Activated T-cell treated with anti-CD3 and anti-CD28 coated beads, Interleukin-2, amount 50 U/mL, for 24 hours (primary cell): ENCODE results near the gene PCDHGB4.
"Not testable (repeated sequence)": the region's sequence is repeated elsewhere in the genome, so short reads cannot be mapped to it uniquely, and the experiment has no call there.

Experiments used
- DNase-seq: peaks from one replicate; pipeline ENCODE4 v3.0.0-alpha.2; 2020
- H3K27ac Mint-ChIP-seq: 2 replicates; pipeline ENCODE4 v1.8.0; 2020; ENCODE audit warnings: mild to moderate bottlenecking, mixed read lengths
- H3K27me3 Mint-ChIP-seq: 2 replicates; pipeline ENCODE4 v1.8.0; 2020; ENCODE audit warnings: mixed read lengths
- H3K36me3 Mint-ChIP-seq: 2 replicates; pipeline ENCODE4 v1.8.0; 2020; ENCODE audit warnings: low read depth, mixed read lengths
- H3K4me1 Mint-ChIP-seq: 2 replicates; pipeline ENCODE4 v1.8.0; 2020; ENCODE audit warnings: low read depth, mixed read lengths
- H3K4me3 Mint-ChIP-seq: 2 replicates; pipeline ENCODE4 v1.8.0; 2020; ENCODE audit warnings: mild to moderate bottlenecking, moderate library complexity, mixed read lengths
- H3K9me3 Mint-ChIP-seq: 2 replicates; pipeline ENCODE4 v1.8.0; 2020; ENCODE audit warnings: mixed read lengths

The PCDHGB4 gene

DNA sequence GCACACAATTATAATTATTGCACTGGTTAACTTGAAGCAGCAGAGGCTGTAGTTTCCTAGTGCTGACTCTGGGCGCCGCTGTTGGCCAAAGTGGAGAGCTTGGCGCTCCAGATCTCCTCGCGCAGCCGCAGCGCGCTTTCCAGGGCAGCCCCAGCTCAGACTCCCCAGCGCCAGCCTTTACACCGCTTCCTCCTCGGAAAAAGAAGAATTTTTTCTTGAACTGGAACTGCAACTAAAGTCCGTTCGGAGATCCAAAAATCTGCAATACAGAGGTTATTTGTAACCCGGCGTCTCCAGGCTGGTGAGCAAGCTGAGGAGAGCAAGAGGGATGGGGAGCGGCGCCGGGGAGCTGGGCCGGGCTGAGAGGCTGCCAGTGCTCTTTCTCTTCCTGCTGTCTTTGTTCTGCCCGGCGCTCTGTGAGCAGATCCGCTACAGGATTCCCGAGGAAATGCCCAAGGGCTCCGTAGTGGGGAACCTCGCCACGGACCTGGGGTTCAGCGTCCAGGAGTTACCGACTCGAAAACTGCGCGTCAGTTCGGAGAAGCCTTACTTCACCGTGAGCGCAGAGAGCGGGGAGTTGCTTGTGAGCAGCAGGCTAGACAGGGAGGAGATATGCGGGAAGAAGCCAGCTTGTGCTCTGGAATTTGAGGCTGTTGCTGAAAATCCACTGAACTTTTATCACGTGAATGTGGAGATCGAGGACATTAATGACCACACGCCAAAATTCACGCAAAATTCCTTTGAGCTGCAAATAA is at the start of gene PCDHGB4:
Gene PCDHGB4, plus strand, starts transcription at position 142 of the 755 bp plus-strand sequence. Its CDS starts 187 bp downstream, at position 329.
- DNase-seq, H3K27ac Mint-ChIP-seq, H3K4me1 Mint-ChIP-seq: not testable (repeated sequence)
- peak within 1 kb of the TSS; percentile 51 for H3K4me3 Mint-ChIP-seq
- peaks cover 14% of the 10 kb centered on the region for H3K36me3 Mint-ChIP-seq
- peaks cover 54% of the 10 kb centered on the region for H3K9me3 Mint-ChIP-seq
- peaks cover 89% of the 10 kb centered on the region for H3K27me3 Mint-ChIP-seq

DNA sequence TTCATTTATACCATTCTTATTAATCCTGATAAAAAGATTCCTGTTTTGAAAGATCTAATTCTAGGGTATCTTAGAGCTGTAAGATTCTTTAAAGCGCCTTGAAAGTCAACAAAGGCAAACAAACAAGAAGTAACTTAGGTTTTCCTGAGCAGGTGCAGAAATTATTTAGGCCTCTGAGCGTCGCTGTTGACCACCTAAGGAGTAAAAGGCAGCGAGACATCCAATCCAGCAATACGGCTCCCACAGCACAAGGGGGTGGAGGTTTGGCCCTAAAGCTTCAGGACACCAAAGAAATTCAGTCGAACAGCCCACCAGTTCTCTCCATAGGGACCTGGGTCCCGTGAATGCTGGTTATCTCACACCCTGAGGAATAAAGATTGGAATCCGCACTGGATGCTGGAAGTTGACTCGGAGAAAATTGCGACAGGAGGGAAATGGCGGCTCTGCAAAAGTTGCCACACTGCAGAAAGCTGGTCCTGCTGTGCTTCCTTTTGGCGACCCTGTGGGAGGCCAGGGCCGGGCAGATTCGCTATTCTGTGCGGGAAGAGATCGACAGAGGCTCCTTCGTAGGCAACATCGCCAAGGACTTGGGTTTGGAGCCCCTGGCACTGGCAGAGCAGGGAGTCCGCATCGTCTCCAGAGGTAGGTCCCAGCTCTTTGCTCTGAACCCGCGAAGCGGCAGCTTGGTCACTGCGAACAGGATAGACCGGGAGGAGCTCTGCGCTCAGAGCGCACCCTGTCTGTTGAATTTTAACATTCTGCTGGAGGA is 48.8 kb upstream of the PCDHGB4 start, which contains the start of gene PCDHGA2:
Gene PCDHGA2, plus strand, starts transcription at position 223 of the 769 bp plus-strand sequence.
- Mint-ChIP-seq H3K27me3 (peaks cover 94% of the 10 kb centered on the region), H3K36me3 (peaks cover 17% of the 10 kb centered on the region), H3K27ac (no peak within 1 kb of the TSS), H3K4me3 (no peak within 1 kb of the TSS), H3K4me1 (peaks cover 4% of the 10 kb centered on the region), H3K9me3 (peaks cover 74% of the 10 kb centered on the region)
- no peak for DNase-seq

DNA sequence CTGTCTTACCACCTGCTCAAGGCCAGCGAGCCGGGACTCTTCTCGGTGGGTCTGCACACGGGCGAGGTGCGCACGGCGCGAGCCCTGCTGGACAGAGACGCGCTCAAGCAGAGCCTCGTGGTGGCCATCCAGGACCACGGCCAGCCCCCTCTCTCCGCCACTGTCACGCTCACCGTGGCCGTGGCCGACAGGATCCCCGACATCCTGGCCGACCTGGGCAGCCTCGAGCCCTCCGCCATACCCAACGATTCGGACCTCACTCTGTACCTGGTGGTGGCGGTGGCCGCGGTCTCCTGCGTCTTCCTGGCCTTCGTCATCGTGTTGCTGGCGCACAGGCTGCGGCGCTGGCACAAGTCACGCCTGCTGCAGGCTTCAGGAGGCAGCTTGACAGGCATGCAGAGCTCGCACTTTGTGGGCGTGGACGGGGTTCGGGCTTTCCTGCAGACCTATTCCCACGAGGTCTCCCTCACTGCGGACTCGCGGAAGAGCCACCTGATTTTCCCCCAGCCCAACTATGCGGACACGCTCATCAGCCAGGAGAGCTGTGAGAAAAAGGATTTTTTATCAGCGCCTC is 46.6 kb upstream of the PCDHGB4 start:
- H3K27me3 Mint-ChIP-seq = peaks cover 94% of the 10 kb centered on the region
- H3K27ac Mint-ChIP-seq, H3K4me3 Mint-ChIP-seq, DNase-seq, H3K4me1 Mint-ChIP-seq: not testable (repeated sequence)
- H3K36me3 Mint-ChIP-seq = peaks cover 24% of the 10 kb centered on the region
- H3K9me3 Mint-ChIP-seq = peaks cover 74% of the 10 kb centered on the region

DNA sequence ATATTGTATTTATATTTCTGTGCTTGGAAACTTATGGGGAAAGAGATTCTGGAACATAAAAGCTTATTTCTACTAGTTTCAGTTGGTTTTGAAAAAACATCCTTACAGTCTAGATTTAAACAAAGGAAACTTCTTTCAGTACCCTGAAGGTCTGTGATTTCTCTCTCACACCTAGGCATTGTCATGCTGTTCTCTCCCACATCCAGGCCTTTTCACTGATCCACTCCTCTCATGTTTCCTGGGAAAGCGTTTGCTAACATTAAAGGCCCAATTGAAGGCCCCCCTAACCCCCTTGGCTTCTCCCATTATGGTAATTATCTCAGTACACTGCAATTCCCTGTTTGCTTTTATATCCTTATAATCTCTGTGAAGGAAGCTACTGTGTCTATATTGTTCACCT is 44.7 kb upstream of the PCDHGB4 start:
- Mint-ChIP-seq H3K36me3 (peaks cover 24% of the 10 kb centered on the region), H3K9me3 (peaks cover 66% of the 10 kb centered on the region), H3K27me3 (peaks cover 94% of the 10 kb centered on the region), H3K27ac (no peak overlapping the region), H3K4me3 (no peak overlapping the region), H3K4me1 (peaks cover 4% of the 10 kb centered on the region)
- DNase-seq = no peak

DNA sequence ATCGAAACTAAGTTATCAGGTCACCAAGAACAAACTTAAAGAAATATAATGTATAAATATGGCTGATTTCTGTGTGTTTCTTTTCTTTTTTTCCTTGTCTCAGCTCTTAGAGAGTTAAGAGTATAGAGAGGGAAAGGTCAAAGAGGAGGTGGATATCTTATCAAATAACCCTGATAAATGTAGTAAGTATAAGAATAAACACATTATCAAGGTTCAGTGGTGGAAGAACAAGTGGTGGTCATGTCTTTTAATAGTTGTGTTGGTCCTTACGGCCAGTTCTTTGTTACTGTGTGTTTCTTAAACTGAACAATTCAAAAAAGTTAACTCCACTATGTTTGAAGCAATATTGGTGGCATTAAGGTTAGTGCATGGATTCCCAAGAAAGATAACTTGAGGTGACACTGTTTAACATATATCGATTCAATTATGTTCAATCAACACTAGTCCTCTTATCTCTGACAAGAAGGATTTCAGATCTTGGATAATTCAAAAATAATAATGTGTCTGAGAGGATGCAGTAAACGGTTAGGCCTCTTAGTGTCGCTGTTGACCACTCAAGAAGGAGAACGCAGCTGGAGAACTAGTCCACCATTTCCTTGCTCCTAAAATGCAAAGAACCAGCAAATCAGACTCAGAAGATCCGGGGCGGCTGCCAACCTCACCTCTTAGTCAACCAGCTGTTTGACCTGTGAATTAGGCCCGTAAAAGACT is 44.1 kb upstream of the PCDHGB4 start, which contains the start of gene PCDHGA3:
Gene PCDHGA3, plus strand, starts transcription at position 588 of the 711 bp plus-strand sequence. CDS start 205 bp downstream, outside the sequence.
- Mint-ChIP-seq H3K36me3 (peaks cover 23% of the 10 kb centered on the region), H3K27me3 (peaks cover 92% of the 10 kb centered on the region), H3K4me3 (peak within 1 kb of the TSS; percentile 48), H3K4me1 (peaks cover 4% of the 10 kb centered on the region), H3K27ac (no peak within 1 kb of the TSS), H3K9me3 (peaks cover 63% of the 10 kb centered on the region)
- no peak for DNase-seq

DNA sequence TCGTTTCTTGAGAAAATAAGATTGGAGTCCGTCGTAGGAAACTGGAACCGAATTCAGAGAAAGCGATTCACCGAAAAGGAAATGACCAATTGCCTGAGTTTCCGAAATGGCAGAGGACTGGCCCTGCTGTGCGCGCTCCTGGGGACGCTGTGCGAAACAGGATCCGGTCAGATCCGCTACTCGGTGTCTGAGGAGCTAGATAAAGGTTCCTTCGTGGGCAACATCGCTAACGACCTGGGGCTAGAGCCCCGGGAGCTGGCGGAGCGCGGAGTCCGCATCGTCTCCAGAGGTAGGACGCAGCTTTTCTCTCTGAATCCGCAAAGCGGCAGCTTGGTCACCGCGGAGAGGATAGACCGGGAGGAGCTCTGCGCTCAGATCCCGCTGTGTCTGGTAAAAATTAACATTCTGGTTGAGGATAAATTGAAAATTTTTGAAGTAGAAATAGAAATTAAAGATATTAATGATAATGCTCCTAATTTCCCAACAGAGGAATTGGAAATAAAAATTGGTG is 43.5 kb upstream of the PCDHGB4 start:
- H3K36me3 Mint-ChIP-seq = peaks cover 20% of the 10 kb centered on the region
- peaks cover 63% of the 10 kb centered on the region for H3K9me3 Mint-ChIP-seq
- peak overlapping the region; percentile 48 for H3K4me3 Mint-ChIP-seq
- no peak for DNase-seq
- H3K27me3 Mint-ChIP-seq = peaks cover 92% of the 10 kb centered on the region
- no peak overlapping the region for H3K27ac Mint-ChIP-seq
- H3K4me1 Mint-ChIP-seq = peaks cover 4% of the 10 kb centered on the region

DNA sequence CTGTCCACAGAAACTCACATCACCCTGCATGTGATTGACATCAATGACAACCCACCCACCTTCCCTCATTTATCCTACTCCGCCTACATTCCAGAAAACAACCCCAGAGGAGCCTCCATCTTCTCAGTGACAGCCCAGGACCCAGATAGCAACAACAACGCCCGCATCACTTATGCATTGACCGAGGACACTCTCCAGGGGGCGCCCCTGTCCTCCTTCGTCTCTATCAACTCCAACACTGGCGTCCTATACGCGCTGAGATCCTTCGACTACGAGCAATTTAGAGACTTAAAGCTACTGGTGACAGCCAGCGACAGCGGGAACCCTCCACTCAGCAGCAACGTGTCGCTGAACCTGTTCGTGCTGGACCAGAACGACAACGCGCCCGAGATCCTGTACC is 42.2 kb upstream of the PCDHGB4 start:
- Mint-ChIP-seq H3K4me3 (no peak overlapping the region), H3K27me3 (peaks cover 89% of the 10 kb centered on the region), H3K27ac (no peak overlapping the region), H3K4me1 (peaks cover 4% of the 10 kb centered on the region), H3K9me3 (peaks cover 58% of the 10 kb centered on the region), H3K36me3 (peaks cover 15% of the 10 kb centered on the region)
- DNase-seq = no peak

DNA sequence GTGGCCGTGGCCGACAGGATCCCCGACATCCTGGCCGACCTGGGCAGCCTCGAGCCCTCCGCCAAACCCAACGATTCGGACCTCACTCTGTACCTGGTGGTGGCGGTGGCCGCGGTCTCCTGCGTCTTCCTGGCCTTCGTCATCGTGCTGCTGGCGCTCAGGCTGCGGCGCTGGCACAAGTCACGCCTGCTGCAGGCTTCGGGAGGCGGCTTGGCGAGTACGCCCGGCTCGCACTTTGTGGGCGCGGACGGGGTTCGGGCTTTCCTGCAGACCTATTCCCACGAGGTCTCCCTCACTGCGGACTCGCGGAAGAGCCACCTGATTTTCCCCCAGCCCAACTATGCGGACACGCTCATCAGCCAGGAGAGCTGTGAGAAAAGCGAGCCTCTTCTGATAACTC is 41.5 kb upstream of the PCDHGB4 start:
- not testable (repeated sequence) for H3K27ac Mint-ChIP-seq
- peaks cover 91% of the 10 kb centered on the region for H3K27me3 Mint-ChIP-seq
- H3K36me3 Mint-ChIP-seq = peaks cover 14% of the 10 kb centered on the region

DNA sequence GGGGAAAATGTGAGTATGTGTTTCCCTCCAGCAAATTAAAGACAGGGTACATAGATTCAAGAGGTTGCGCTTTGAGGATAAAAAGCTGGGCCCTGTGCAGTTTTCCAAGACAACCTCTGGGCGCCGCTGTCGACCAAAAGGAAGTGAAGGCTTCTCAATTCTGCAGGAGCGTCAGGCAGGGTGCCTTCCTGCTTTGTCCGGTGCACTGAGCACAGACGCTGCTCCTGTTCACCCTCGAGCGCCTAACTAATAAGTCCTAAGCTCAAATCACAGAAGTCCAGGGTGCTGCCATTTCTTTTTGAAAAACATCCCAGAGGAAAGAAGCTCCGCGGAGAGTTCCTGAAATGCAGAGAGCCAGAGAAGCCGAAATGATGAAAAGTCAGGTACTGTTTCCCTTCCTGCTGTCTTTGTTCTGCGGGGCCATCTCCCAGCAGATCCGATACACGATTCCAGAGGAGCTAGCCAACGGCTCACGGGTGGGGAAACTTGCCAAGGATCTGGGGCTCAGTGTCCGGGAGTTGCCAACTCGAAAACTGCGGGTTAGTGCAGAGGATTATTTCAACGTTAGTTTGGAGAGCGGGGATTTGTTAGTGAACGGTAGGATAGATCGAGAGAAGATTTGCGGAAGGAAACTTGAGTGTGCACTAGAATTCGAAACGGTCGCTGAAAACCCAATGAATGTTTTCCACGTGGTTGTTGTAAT is 37.4 kb upstream of the PCDHGB4 start, which contains the start of gene PCDHGB1:
Gene PCDHGB1, plus strand, starts transcription at position 183 of the 703 bp plus-strand sequence. Its CDS starts 162 bp downstream, at position 345.
- Mint-ChIP-seq H3K27me3 (peaks cover 89% of the 10 kb centered on the region), H3K36me3 (peaks cover 8% of the 10 kb centered on the region), H3K4me1 (no peaks in the 10 kb centered on the region), H3K9me3 (peaks cover 38% of the 10 kb centered on the region), H3K27ac (no peak within 1 kb of the TSS), H3K4me3 (peak within 1 kb of the TSS; percentile 47)
- DNase-seq = no peak

More for the DNA sequence above, 41.5 kb upstream of the PCDHGB4 start:
- not testable (repeated sequence) for DNase-seq, H3K4me3 Mint-ChIP-seq, H3K4me1 Mint-ChIP-seq
- H3K9me3 Mint-ChIP-seq = peaks cover 62% of the 10 kb centered on the region

DNA sequence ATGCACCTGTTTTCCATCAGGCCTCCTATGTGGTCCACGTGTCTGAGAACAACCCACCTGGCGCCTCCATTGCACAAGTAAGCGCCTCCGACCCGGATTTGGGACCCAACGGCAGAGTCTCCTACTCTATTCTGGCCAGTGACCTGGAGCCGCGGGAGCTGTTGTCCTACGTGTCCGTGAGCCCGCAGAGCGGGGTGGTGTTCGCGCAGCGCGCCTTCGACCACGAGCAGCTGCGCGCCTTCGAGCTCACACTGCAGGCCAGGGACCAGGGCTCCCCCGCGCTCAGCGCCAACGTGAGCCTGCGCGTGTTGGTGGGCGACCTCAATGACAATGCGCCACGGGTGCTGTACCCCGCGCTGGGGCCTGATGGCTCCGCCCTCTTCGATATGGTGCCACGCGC is 35.9 kb upstream of the PCDHGB4 start:
- H3K36me3 Mint-ChIP-seq = peaks cover 7% of the 10 kb centered on the region
- peaks cover 92% of the 10 kb centered on the region for H3K27me3 Mint-ChIP-seq
- DNase-seq = no peak
- H3K27ac Mint-ChIP-seq = no peak overlapping the region
- no peak overlapping the region for H3K4me3 Mint-ChIP-seq
- peaks cover 46% of the 10 kb centered on the region for H3K9me3 Mint-ChIP-seq
- no peaks in the 10 kb centered on the region for H3K4me1 Mint-ChIP-seq

DNA sequence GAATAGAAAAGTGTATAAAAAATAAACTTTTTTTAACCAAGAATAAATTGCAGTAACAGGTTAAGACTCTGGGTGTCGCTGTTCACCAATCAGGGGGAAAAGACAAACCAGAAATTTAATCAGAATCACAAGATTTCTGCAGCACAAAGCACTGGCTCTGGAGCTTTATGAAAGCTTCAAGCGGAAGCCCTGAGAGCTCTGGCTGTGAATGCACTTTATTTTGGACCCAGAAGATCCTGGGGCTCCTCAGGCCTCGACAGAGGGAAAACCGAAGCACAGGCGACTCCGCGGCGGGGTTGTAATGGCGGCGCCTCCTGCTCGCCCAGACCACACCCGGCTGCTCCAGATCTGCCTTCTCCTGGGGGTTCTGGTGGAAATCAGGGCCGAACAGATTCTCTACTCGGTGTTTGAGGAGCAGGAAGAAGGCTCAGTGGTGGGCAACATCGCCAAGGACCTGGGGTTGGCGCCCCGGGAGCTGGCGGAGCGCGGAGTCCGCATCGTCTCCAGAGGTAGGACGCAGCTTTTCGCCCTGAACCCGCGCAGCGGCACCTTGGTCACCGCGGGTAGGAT is 32.5 kb upstream of the PCDHGB4 start, which contains the start of gene PCDHGA4:
Gene PCDHGA4, plus strand, starts transcription at position 122 of the 570 bp plus-strand sequence. Its CDS starts 87 bp downstream, at position 209.
- Mint-ChIP-seq H3K27me3 (peaks cover 93% of the 10 kb centered on the region), H3K4me3 (no peak within 1 kb of the TSS), H3K27ac (no peak within 1 kb of the TSS), H3K36me3 (peaks cover 7% of the 10 kb centered on the region), H3K4me1 (peaks cover 2% of the 10 kb centered on the region), H3K9me3 (peaks cover 40% of the 10 kb centered on the region)
- no peak for DNase-seq

DNA sequence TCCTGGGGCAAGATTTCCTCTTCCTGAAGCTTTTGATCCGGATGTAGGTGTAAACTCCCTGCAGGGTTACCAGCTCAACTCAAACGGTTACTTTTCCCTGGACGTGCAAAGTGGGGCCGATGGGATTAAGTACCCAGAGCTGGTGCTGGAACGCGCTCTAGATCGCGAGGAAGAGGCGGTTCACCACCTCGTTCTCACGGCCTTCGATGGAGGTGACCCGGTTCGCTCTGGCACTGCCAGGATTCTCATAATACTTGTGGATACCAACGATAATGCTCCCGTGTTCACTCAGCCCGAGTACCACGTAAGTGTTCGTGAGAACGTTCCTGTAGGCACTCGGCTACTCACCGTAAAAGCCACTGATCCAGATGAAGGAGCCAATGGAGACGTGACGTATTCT is 31.9 kb upstream of the PCDHGB4 start:
- Mint-ChIP-seq H3K4me1 (peaks cover 2% of the 10 kb centered on the region), H3K9me3 (peaks cover 36% of the 10 kb centered on the region), H3K36me3 (peaks cover 10% of the 10 kb centered on the region), H3K27me3 (peaks cover 93% of the 10 kb centered on the region), H3K4me3 (no peak overlapping the region), H3K27ac (no peak overlapping the region)
- no peak for DNase-seq

DNA sequence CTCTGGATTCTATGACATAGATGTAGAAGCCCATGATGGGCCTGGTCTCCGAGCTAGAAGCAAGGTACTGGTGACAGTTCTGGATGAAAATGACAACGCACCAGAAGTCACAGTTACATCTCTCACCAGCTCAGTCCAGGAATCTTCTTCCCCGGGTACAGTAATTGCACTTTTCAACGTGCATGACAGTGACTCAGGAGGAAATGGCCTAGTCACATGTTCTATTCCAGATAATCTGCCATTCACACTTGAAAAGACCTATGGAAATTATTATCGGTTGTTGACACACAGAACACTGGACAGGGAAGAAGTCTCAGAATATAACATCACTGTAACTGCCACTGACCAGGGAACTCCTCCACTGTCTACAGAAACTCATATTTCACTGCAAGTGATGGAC is 31.4 kb upstream of the PCDHGB4 start:
- peaks cover 93% of the 10 kb centered on the region for H3K27me3 Mint-ChIP-seq

More for the DNA sequence above, 31.4 kb upstream of the PCDHGB4 start:
- Mint-ChIP-seq H3K9me3 (peaks cover 37% of the 10 kb centered on the region), H3K4me3 (no peak overlapping the region), H3K4me1 (peaks cover 2% of the 10 kb centered on the region), H3K36me3 (peaks cover 14% of the 10 kb centered on the region), H3K27ac (no peak overlapping the region)
- no peak for DNase-seq
